ENCODE data around the gene HMX2. TPM values are rescaled to one million over a fixed set of nuclear protein-coding genes. Genes with fewer than 3 reads are reported as not detected.

The HMX2 gene
- total RNA-seq, 1 experiment from 2014 or later = 0.46 TPM

DNA sequence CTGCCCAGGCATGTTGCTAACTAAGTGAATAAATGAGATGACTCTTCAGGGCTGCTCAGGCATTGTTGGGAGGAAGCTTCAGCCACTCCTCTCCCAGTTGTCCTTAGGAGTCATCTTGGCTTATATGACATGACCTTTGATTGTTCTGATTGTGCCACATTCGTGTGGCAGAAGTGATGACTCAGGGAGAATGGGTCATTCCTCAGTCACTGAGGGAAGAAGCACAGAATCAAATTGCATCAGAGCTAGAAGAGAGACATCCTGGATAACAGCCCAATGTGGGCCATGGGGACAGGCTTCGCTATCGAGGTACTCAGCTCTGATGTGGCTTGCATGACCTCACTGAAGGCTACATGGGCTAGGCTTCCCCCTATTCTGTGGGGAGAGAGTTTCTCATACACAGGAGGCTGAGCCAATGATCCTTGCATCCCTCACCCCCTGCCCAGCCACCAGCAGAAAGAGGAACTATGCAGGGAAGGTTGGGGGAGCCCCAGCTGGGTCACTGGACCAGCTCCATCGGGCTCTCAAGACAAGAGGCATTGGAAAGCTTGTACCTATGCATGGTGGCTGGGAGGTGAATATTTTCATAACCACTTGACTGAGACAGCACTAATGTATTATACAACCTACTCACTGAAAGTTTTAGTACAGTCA is 18.2 kb upstream of the HMX2 start:
- no peak overlapping the region for H2BK12ac ChIP-seq (ENCODE audit: insufficient read length, low read depth, low read length)
- H3K9me3 Mint-ChIP-seq = peaks cover 0 to 2% of the 10 kb centered on the region in 2 experiments; a peak in 1 of 5 replicates
- H4K91ac ChIP-seq (ENCODE audit: insufficient read length, low read depth, low read length) = no peak overlapping the region
- H4K5ac ChIP-seq (ENCODE audit: insufficient read length, low read depth, low read length) = no peak overlapping the region
- H3K4ac ChIP-seq (ENCODE audit: low read depth, low read length) = no peak overlapping the region
- H3K4me1 ChIP-seq (ENCODE audit: insufficient read depth, low read length) = no peaks in the 10 kb centered on the region; the same call in 1 of the 2 replicates
- H3K4me3 Mint-ChIP-seq = no peak overlapping the region
- no peak overlapping the region for H3K4me2 ChIP-seq (ENCODE audit: insufficient read depth, insufficient read length, low read length)
- H3K36me3 Mint-ChIP-seq (ENCODE audit: insufficient read depth in 1 of 3, low read depth in 3 of 3) = no peaks in the 10 kb centered on the region
- no peaks in the 10 kb centered on the region for H4K20me1 ChIP-seq (ENCODE audit: control insufficient read depth, insufficient read depth, insufficient read length)
- no peak overlapping the region for H2AK5ac ChIP-seq (ENCODE audit: insufficient read length, low read length)
- no peak overlapping the region for H3K27ac ChIP-seq (ENCODE audit: insufficient read length, low read depth, low read length)
- no peak overlapping the region for H3K9ac ChIP-seq (ENCODE audit: extremely low read depth, insufficient read length, low read length)
- peaks cover 96% of the 10 kb centered on the region for H3K27me3 Mint-ChIP-seq (ENCODE audit: low read depth)
- WGBS (ENCODE audit: extremely low coverage, insufficient read length, low lambda C conversion rate) = no CpG with 5 or more reads among the region's 4 CpGs
- H2BK15ac ChIP-seq (ENCODE audit: low read depth, low read length) = no peak overlapping the region
- H2AFZ ChIP-seq (ENCODE audit: low read length) = no peak overlapping the region
- no peak overlapping the region; a peak in 1 of 7 replicates for H3K27ac Mint-ChIP-seq
- peaks cover 18 to 22% of the 10 kb centered on the region in 2 experiments for H3K4me1 Mint-ChIP-seq
- H4K8ac ChIP-seq (replicated peaks; ENCODE audit: insufficient read length, low read depth, low read length) = no peak overlapping the region
- H3K79me1 ChIP-seq (ENCODE audit: insufficient read depth, low read depth, low read length, poor library complexity, severe bottlenecking) = no peaks in the 10 kb centered on the region
- peaks cover 9% of the 10 kb centered on the region for H3K23me2 ChIP-seq (ENCODE audit: insufficient read length, low read depth, low read length, poor library complexity, severe bottlenecking)
- no peak overlapping the region for H2BK5ac ChIP-seq (ENCODE audit: insufficient read length, low read length)
- H3K56ac ChIP-seq (ENCODE audit: insufficient read length, low read depth, low read length) = no peak overlapping the region
- H2BK120ac ChIP-seq (ENCODE audit: low read depth, low read length, poor library complexity, severe bottlenecking) = no peak overlapping the region
- no peak overlapping the region for H3K14ac ChIP-seq (ENCODE audit: insufficient read depth, low read length)
- H2BK20ac ChIP-seq (ENCODE audit: low read depth, low read length, poor library complexity, severe bottlenecking) = no peak overlapping the region
- TF ChIP-seq CTCF (conservative IDR thresholded peaks at IDR 0.05) = no peak
- no peak overlapping the region for H3K18ac ChIP-seq (ENCODE audit: insufficient read length, low read depth, low read length)
- no peak for DNase-seq
- no peak overlapping the region for H3T11ph ChIP-seq (ENCODE audit: low read length)
- peaks cover 38% of the 10 kb centered on the region for H3K27me3 ChIP-seq (ENCODE audit: insufficient read depth, low read length)
- no peaks in the 10 kb centered on the region for H3K9me3 ChIP-seq (ENCODE audit: control insufficient read depth, low read depth, low read length)
- H3K79me2 ChIP-seq (ENCODE audit: insufficient read depth, low read length) = no peaks in the 10 kb centered on the region
- H3K23ac ChIP-seq (ENCODE audit: insufficient read length, low read depth, low read length) = no peak overlapping the region
